ENCODE data around the gene SAMD8.

DNA sequence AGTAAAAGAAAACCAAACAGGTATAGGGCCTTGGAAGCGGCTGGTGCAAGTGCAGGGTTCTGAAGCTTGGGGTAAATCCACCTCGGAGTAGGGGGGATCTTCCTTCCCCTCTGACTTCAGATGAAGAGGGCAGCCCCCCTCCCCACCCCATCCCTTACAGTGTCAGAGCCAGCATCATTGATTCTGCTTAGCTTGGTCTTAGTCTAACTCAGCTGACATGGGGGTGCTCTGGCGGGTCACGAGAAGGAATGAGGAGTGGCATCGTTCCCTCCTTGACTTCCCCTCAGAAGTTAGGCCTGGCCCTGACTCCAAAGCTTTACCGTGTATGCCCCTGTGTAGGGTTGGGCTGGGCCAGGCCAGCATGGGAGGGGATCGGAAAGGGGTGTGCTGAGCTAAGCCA is 44.2 kb upstream of the SAMD8 start:
- TF ChIP-seq, protein P1, sequence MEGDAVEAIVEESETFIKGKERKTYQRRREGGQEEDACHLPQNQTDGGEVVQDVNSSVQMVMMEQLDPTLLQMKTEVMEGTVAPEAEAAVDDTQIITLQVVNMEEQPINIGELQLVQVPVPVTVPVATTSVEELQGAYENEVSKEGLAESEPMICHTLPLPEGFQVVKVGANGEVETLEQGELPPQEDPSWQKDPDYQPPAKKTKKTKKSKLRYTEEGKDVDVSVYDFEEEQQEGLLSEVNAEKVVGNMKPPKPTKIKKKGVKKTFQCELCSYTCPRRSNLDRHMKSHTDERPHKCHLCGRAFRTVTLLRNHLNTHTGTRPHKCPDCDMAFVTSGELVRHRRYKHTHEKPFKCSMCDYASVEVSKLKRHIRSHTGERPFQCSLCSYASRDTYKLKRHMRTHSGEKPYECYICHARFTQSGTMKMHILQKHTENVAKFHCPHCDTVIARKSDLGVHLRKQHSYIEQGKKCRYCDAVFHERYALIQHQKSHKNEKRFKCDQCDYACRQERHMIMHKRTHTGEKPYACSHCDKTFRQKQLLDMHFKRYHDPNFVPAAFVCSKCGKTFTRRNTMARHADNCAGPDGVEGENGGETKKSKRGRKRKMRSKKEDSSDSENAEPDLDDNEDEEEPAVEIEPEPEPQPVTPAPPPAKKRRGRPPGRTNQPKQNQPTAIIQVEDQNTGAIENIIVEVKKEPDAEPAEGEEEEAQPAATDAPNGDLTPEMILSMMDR (IDR thresholded peaks at IDR 0.05): no peak
- TF ChIP-seq POLR2A (IDR thresholded peaks at IDR 0.05): no peak
